Measurements from ENCODE around the gene MARF1.
"Not testable (repeated sequence)": the region's sequence is repeated elsewhere in the genome, so short reads cannot be mapped to it uniquely, and the experiment has no call there.

MARF1 gene

DNA sequence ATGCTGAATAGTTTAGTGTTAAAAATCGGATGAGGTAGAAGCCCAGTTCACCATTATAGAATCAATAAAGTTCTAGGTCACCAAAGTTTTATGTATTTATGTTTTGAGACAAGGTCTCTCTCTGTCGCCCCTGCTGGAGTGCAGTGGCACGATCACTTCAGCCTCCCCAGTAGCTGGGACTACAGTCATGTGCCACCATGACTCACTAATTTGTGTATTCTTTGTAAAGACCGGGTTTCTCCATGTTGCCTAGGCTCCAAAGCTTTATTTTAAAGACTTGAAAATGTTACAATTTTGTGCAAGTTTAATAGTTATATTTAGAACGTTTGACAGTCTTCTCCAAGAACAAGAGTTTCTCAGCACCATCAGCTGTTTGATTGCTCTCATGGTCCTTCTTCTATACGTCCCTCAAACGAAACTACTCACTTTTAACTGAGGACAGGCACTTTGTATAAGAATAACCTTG is 39.2 kb upstream of the MARF1 start:
- Mint-ChIP-seq H3K27me3 (ENCODE audit: low read depth) (no peaks in the 10 kb centered on the region), H3K4me3 (no peak overlapping the region), H3K9me3 (no peaks in the 10 kb centered on the region), H3K27ac (no peak overlapping the region), H3K4me1 (no peaks in the 10 kb centered on the region), H3K36me3 (ENCODE audit: low read depth) (peaks cover 38% of the 10 kb centered on the region)
- TF ChIP-seq, protein P1, sequence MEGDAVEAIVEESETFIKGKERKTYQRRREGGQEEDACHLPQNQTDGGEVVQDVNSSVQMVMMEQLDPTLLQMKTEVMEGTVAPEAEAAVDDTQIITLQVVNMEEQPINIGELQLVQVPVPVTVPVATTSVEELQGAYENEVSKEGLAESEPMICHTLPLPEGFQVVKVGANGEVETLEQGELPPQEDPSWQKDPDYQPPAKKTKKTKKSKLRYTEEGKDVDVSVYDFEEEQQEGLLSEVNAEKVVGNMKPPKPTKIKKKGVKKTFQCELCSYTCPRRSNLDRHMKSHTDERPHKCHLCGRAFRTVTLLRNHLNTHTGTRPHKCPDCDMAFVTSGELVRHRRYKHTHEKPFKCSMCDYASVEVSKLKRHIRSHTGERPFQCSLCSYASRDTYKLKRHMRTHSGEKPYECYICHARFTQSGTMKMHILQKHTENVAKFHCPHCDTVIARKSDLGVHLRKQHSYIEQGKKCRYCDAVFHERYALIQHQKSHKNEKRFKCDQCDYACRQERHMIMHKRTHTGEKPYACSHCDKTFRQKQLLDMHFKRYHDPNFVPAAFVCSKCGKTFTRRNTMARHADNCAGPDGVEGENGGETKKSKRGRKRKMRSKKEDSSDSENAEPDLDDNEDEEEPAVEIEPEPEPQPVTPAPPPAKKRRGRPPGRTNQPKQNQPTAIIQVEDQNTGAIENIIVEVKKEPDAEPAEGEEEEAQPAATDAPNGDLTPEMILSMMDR (IDR thresholded peaks at IDR 0.05; ENCODE audit: unreplicated experiment in 3 of 3), result peak in 2 of 3 experiments; percentile 23 to 26

DNA sequence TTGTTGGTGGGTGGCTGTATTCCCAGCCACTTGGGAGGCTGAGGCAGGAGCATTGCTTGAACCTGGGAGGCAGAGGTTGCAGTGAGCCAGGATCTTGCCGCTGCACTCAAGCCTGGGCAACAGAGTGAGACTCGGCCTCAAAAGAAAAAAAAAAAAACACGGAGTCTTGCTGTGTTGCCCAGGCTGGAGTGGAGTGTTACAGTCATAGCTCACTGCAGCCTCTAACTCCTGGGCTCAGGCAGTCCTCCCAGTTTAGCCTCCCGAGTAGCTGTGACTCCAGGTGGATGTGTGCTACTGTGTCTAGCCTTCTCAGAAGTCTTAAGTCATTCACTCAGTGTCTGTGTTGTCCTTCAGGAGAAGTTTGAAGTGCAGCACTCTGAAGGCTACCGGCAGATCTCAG is 34.5 kb upstream of the MARF1 start:
- no peaks in the 10 kb centered on the region for H3K9me3 Mint-ChIP-seq
- no peak overlapping the region for H3K27ac Mint-ChIP-seq
- TF ChIP-seq, protein P1 (IDR thresholded peaks at IDR 0.05; ENCODE audit: unreplicated experiment in 3 of 3), result no peak
- peaks cover 6% of the 10 kb centered on the region for H3K4me1 Mint-ChIP-seq
- H3K4me3 Mint-ChIP-seq, result no peak overlapping the region
- H3K36me3 Mint-ChIP-seq (ENCODE audit: low read depth), result peaks cover 42% of the 10 kb centered on the region
- no peaks in the 10 kb centered on the region for H3K27me3 Mint-ChIP-seq (ENCODE audit: low read depth)

DNA sequence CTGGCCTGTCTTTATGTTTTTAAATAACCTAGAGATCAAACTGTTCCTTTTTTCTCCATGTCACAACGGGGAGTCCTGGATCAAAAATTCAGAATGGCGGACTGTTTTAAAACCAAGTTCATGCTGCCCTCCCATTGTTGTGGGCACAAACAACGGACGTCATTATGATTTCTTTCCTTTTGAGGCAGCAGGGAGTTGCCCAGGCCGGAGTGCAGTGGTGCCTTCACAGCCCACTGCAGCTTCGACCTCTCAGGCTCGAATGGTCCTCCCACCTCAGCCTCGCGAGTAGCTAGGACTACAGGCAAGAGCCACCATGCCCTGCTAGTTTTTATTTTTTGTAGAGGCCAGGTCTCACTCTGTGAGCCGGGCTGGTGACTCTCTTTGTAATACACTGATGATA is 33.6 kb upstream of the MARF1 start:
- no peaks in the 10 kb centered on the region for H3K27me3 Mint-ChIP-seq (ENCODE audit: low read depth)
- peak overlapping the region in 1 of 3 experiments; percentile 25 for H3K27ac Mint-ChIP-seq
- peaks cover 42% of the 10 kb centered on the region for H3K36me3 Mint-ChIP-seq (ENCODE audit: low read depth)
- H3K4me3 Mint-ChIP-seq, result no peak overlapping the region
- TF ChIP-seq, protein P1 (IDR thresholded peaks at IDR 0.05; ENCODE audit: unreplicated experiment in 3 of 3), result no peak
- peaks cover 7% of the 10 kb centered on the region for H3K4me1 Mint-ChIP-seq
- no peaks in the 10 kb centered on the region for H3K9me3 Mint-ChIP-seq

DNA sequence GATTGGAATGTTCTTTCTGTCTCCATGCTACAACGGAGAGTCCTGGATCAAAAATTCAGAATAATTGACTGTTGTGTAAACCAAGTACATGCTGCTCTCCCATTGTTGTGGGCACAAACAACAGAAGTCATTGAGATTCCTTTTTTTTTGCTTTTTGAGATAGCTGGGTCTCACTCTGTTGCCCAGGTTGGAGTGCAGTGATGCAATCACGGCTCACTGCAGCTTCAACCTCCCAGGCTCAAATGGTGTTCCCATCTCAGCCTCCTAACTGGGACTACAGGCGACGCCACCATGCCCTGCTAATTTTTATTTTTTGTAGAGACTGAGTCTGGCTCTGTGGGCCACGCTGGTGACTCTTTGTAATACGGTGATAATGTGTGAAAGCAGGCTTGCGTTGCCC is 31.6 kb upstream of the MARF1 start:
- Mint-ChIP-seq H3K27me3 (ENCODE audit: low read depth) (no peaks in the 10 kb centered on the region), H3K36me3 (ENCODE audit: low read depth) (peaks cover 42% of the 10 kb centered on the region), H3K9me3 (no peaks in the 10 kb centered on the region), H3K4me3 (no peak overlapping the region), H3K27ac (no peak overlapping the region), H3K4me1 (peaks cover 7% of the 10 kb centered on the region)
- TF ChIP-seq, protein P1 (IDR thresholded peaks at IDR 0.05; ENCODE audit: unreplicated experiment in 3 of 3), result no peak

DNA sequence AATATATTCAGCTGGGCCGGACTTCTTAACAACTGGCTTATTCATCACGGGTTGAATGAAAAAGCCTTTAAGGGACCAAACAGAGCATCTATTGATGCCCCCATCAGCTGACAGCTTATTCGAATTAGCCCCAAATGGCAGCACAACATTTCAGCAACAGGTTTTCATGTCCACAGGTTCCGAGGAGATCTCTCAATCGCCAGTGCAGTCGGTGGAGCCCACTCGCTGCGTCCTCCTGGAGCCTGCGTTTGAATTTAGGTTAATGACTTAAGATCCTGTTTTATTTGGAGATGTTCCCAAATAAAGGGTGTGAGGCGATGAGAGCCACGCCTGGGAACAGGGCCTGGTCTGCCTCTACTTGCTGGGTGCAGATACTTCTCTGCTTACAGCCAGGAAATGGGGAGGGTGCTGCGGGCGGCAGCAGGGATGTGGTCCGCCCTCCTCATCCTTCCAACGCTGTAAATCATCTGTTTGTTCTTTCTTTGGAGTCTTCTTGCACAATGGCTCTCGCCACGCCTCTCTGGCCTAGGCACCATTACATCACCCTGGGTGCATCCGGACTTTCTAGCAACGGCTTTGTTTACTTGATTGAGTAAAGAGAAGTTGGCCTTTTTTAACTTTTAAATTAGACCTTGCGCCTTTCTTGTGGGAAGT is 29.7 kb upstream of the MARF1 start:
- no peaks in the 10 kb centered on the region for H3K27me3 Mint-ChIP-seq (ENCODE audit: low read depth)
- no peaks in the 10 kb centered on the region for H3K9me3 Mint-ChIP-seq
- peaks cover 7% of the 10 kb centered on the region for H3K4me1 Mint-ChIP-seq
- H3K27ac Mint-ChIP-seq, result peak overlapping the region; percentile 60 to 96 (median 74)
- H3K36me3 Mint-ChIP-seq (ENCODE audit: low read depth), result peaks cover 32% of the 10 kb centered on the region
- H3K4me3 Mint-ChIP-seq, result peak overlapping the region in 1 of 3 experiments; percentile 28
- TF ChIP-seq, protein P1 (IDR thresholded peaks at IDR 0.05; ENCODE audit: unreplicated experiment in 3 of 3), result no peak

DNA sequence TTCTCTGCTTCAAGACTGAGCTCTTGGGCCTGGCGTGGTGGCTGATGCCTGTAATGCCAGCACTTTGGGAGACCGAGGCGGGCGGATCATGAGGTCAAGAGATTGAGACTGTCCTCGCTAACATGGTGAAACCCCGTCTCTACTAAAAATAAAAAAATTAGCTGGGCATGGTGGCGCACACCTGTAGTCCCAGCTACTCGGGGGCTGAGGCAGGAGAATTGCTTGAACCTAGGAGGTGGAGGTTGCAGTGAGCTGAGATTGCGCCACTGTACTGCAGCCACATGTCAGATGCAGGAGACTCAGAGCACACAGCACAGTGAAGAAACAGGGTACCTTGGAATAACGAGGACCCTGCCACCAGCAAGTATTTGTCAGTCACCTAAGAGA is 29.2 kb upstream of the MARF1 start:
- H3K4me3 Mint-ChIP-seq; H3K9me3 Mint-ChIP-seq; H3K4me1 Mint-ChIP-seq; H3K27me3 Mint-ChIP-seq (ENCODE audit: low read depth): not testable (repeated sequence)
- peak overlapping the region in 1 of 3 experiments; percentile 74 for H3K27ac Mint-ChIP-seq
- peaks cover 33% of the 10 kb centered on the region for H3K36me3 Mint-ChIP-seq (ENCODE audit: low read depth)
